KOPT-K1 (cell line): ENCODE measurements around the gene VAT1L.

Experiments
- H3K27ac ChIP-seq: fragments of 200-600 bp; sonication (generic); 2 replicates; pipeline ENCODE4 v1.5.1; 2016; ENCODE audit warnings: antibody characterized with exemption, mild to moderate bottlenecking, low read depth, low read length; ENCODE audit not compliant: poor library complexity, severe bottlenecking
- H3K36me3 ChIP-seq: fragments of 200-600 bp; sonication (generic); 2 replicates; pipeline ENCODE4 v1.5.1; 2017; ENCODE audit warnings: antibody characterized with exemption, mild to moderate bottlenecking, low read length, moderate library complexity; ENCODE audit not compliant: insufficient read depth
- H3K9me3 ChIP-seq: fragments of 200-600 bp; sonication (generic); 2 replicates; pipeline ENCODE4 v1.5.1; 2017; ENCODE audit warnings: antibody characterized with exemption, low read length, mild to moderate bottlenecking; ENCODE audit not compliant: insufficient read depth, poor library complexity, severe bottlenecking

Gene VAT1L, protein sequence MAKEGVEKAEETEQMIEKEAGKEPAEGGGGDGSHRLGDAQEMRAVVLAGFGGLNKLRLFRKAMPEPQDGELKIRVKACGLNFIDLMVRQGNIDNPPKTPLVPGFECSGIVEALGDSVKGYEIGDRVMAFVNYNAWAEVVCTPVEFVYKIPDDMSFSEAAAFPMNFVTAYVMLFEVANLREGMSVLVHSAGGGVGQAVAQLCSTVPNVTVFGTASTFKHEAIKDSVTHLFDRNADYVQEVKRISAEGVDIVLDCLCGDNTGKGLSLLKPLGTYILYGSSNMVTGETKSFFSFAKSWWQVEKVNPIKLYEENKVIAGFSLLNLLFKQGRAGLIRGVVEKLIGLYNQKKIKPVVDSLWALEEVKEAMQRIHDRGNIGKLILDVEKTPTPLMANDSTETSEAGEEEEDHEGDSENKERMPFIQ

DNA sequence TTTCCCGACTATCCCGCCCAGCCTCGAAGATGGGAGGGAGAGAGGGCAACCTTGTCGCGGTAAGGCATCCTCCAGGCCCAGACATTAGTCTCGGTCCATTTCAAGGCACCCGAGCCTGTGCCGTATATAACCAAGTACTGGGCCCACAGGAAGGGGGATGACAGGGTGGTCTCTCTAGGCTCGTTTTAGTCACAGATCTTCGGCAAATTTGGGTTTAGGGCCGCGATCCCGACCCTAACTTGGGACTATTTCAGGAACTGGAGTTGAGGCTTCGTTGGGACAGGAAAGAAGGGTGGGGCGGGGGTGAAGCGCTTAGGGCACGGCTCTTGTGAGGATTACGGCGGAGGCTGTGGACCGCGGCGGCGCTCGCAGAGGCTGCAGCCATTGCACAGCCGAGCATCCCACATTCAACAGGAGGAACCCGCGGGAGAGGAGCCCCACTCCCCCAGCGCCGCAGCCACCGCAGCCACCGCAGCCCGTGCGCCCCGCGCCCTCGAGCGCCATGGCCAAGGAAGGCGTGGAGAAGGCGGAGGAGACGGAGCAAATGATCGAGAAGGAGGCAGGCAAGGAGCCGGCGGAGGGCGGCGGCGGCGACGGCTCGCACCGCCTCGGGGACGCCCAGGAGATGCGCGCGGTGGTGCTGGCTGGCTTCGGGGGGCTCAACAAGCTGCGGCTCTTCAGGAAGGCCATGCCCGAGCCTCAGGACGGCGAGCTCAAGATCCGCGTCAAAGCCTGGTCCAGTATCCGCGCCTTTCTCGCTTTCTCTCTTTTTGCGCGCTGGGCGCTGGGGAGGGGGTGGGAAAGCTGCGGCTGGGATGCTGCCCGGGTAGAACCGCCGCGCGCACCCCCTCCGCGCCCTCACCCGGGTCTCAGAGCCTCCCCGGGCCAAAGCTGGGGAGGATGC is at the start of gene VAT1L:
VAT1L (plus strand) TSS at position 384 of the 904 bp plus-strand sequence; CDS start at position 503, 119 bp downstream.
- no peaks in the 10 kb centered on the region for H3K36me3 ChIP-seq
- H3K9me3 ChIP-seq = peaks cover 14% of the 10 kb centered on the region
- H3K27ac ChIP-seq = no peak within 1 kb of the TSS

DNA sequence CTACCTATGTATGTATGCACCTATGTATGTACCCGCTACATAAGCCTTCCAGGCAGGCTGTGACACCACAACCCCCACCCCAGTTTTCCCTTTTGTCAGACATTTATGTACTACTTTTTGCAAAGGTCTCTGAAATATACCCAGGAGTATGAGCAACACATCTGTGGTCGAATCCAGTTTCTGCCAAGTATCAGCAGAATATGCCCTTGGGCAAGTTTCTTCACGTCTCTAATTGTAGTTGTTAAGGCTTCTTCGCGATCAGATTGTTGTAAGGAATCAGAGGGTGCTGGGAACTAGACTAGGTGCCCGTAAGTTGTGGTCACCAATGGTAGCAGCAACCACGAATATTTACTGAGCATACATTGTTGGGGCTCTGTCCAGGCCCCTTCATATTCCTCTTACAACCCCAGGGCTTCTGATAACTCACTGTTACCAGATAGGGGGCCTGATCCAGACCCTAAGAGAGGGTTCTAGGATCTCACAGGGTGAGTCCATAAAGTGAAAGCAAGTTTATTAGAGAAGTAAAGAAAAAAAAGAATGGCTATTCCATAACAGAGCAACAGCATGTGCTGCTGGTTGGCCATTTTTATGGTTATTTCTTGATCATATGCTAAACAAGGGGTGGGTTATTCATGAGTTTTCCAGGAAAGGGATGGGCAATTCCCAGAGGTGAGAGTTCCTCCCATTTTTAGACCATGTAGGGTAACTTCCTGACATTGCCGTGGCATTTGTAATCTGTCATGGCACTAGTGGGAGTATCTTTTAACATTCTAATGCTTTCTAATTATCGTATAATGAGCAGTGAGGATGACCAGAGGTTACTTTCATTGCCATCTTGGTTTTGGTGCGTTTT is 49.4 kb upstream of the VAT1L start:
- no peaks in the 10 kb centered on the region for H3K36me3 ChIP-seq
- no peaks in the 10 kb centered on the region for H3K9me3 ChIP-seq
- H3K27ac ChIP-seq = no peak overlapping the region

DNA sequence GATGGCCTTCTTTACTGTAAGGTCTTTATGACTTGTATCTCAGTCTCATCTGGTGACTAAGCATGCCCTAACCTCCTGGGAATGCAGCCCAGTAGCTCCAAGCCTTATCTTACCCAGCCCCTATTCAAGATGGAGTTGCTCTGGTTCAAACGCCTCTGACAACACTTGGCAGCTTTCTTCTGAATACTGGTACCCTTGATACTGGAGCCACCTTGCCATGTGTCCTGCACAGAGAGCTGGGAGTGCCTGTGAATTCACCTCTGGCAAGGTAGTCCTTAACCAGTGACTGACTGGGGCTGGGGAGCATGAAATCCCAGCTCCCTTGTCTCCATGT is 48.8 kb upstream of the VAT1L start:
- Histone ChIP-seq H3K27ac (no peak overlapping the region), H3K9me3 (no peaks in the 10 kb centered on the region), H3K36me3 (no peaks in the 10 kb centered on the region)

DNA sequence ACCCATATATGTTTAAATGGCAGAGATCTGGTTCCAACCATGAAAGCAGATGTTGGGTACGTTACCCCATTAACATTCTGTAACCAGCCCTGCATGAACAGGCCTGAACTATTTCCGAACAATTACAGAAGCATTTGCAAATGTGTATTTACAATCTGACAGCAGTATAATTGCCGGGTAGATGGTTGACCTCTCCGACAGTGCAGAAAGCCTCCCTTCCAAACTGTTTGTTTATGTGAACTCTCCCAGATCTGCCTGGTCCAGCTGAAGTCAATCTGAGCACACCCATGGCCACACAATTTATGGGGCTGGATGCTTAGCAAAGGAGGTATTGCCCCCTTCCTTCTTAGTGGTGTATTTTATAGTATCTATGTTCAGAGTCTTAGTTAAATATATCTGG is 44.2 kb upstream of the VAT1L start:
- no peak overlapping the region for H3K27ac ChIP-seq
- no peaks in the 10 kb centered on the region for H3K9me3 ChIP-seq
- H3K36me3 ChIP-seq = no peaks in the 10 kb centered on the region

DNA sequence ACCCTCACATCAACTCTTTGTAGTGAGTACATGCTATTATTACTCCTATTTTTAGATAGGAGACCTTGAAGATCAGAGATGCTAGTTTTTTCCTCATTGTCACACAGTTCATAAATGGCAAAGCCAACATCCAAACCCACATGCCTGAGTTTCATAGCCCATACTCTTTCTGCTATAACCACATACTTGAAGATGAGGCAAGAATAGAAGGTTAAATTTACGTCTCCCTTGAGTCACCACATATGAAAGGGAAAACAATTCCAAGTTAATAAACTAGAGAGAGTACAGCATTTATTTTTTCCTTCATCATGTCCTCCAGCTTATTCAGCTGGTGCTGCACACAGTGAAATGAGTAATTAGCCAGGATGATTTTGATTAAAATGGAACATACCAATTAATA is 42.4 kb upstream of the VAT1L start:
- Histone ChIP-seq H3K9me3 (no peaks in the 10 kb centered on the region), H3K27ac (no peak overlapping the region), H3K36me3 (no peaks in the 10 kb centered on the region)

DNA sequence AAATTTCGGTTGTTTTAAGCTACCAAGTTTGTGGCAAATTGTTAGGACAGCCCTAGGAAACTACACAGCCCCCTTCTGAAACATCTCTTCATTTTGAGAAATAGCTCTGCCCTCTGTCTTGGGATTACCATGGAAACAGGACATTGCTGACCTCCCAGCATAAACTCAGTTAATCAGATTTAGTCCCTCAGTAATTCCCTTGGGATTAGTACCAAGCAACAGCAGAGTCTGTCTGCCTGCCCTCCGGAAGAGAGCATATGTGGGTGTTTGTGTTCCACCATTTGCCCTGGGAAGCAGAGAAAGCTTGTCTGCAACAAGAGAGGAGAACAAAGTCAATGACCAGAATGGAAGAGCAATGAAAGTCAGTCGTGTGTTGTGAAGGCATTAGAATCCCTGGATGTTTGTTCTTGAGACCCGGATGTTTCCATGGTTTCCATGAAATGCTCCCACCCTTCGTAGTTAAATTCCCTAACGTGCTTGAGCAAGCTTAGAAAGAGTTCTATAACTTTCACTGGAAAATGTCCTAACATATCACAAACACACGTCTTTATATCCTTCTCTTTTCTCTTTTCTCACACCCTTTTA is 39.9 kb upstream of the VAT1L start:
- Histone ChIP-seq H3K27ac (no peak overlapping the region), H3K9me3 (no peaks in the 10 kb centered on the region), H3K36me3 (no peaks in the 10 kb centered on the region)

DNA sequence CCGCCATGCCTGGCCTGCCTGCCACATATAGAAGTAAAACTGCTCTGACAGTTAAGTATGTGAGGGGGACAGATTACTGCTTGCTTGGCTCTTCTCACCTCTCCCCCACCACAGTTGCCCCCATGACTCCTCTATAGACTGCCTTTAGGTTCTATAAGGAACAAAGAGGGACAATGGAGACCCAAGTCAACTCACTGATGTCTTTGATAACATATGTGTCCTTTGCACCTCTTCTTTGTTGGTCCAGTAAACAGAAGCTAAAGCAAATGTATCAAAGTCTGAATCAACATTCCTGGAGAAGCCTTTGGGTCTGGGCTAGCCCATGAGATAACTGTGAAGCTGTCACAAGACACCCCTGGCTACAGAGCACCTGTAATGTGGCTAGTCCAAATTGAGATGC is 38.9 kb upstream of the VAT1L start:
- Histone ChIP-seq H3K9me3 (no peaks in the 10 kb centered on the region), H3K27ac (no peak overlapping the region), H3K36me3 (no peaks in the 10 kb centered on the region)

DNA sequence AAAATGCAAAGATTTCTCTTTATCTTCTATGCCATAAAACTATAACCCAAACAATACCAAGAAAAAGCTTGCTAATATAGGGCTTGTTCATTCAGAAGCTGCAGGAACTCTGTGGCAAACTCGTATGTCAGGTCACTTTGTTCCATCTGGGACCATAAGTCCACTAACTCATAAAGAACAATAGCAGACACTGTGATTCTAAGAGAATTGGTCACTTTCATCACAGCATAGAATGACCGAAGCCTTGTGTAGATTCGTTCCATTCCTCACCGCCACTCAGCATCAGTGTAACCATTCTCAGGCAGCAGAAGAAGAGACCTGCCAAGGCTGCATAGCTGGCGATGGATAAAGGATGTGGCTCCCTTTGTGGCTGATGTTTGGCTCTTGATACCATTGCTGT is 30.3 kb upstream of the VAT1L start:
- Histone ChIP-seq H3K36me3 (no peaks in the 10 kb centered on the region), H3K9me3 (no peaks in the 10 kb centered on the region), H3K27ac (no peak overlapping the region)

DNA sequence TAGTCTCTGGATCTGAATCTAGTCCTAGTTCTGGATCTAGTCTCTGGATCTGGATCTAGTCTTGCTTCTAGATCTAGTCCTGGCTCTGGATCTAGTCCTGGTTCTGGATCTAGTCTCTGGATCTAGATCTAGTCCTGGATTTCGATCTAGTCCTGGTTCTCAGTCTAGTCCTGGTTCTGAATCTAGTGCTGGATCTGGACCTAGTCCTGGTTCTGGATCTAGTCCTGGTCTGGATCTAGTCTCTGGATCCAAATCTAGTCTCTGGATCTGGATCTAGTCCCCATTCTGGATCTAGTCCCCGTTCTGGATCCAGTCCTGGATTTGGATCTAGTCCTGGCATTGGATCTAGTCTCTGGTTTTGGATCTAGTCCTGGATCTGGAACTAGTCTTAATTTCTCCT is 29.9 kb upstream of the VAT1L start:
- Histone ChIP-seq H3K27ac (no peak overlapping the region), H3K36me3 (no peaks in the 10 kb centered on the region), H3K9me3 (no peaks in the 10 kb centered on the region)

DNA sequence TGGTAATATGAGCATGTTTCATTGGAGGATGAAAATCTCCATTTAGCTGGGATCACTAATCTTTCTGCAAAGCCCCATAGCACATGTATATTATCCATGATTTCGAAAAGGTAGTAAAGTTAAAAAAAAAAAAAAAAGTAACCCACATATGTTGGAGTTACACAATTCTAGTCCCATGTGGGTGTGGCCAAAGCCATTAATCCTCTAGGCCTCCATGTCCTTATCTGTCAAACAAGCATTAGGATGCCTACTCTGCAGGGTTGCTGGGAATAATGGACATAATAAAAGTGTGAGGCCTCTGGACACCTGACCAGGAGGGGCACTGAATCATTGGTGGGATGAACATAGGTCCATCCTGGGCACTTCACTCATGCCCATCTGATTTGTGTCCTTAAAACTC is 29.2 kb upstream of the VAT1L start:
- Histone ChIP-seq H3K36me3 (no peaks in the 10 kb centered on the region), H3K27ac (no peak overlapping the region), H3K9me3 (no peaks in the 10 kb centered on the region)

DNA sequence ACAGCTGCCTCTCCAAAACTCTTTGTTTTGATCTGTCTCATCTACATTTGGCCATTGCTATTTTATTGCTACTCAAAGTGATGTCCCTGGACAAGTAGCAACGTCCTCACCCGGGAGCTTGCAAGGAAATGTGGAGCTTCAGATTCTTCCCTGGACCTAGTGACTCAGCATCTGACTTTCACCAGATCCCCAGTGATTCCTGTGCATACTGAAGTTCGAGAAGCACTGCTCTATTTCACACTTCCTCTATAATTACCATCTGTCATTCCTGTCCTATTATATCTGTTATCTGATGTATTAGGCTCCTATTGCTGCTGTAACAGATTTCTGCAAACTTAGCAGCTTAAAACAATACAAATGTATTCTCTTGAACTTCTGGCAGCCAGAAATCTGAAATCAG is 28.5 kb upstream of the VAT1L start:
- no peaks in the 10 kb centered on the region for H3K9me3 ChIP-seq
- no peaks in the 10 kb centered on the region for H3K36me3 ChIP-seq
- H3K27ac ChIP-seq = no peak overlapping the region

DNA sequence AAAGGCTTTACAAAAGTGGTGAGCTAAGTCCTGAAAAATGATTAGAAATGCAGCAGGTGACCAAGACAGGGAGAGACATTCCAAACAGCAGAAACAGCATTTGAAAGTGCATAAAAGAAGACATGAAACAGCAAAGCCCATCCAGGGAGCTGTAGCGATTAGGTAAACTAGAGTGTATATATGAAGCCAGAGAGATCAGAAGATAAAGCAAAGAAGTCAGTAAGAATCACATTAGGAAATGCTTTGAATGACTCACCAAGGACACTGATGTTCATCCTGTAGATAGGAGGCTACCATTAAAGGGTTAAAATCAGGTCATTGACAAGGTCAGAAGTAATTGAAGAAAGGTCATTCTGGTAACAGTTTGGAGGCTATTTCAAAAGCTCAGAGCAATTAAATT is 27.6 kb upstream of the VAT1L start:
- Histone ChIP-seq H3K9me3 (no peaks in the 10 kb centered on the region), H3K36me3 (no peaks in the 10 kb centered on the region), H3K27ac (no peak overlapping the region)

DNA sequence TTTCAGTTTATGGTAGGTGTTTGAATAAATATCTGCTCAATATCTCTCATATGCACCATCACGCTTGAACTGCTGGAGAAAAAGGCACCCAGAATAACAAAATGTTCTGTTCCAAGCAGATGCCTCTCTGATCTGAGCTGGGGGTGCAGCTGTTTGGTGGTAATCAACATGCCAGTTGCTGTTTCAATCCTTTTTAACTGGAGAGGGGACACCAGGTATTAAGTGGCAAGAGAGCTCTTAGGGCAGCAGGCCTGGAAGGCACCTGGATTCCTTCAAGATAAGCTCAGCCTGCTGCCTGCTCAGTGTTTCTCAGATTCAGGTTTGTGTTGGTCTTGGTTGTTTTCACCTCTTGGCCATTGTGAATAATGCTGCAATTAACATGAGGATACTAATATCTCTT is 27.2 kb upstream of the VAT1L start:
- Histone ChIP-seq H3K36me3 (no peaks in the 10 kb centered on the region), H3K9me3 (no peaks in the 10 kb centered on the region), H3K27ac (no peak overlapping the region)

DNA sequence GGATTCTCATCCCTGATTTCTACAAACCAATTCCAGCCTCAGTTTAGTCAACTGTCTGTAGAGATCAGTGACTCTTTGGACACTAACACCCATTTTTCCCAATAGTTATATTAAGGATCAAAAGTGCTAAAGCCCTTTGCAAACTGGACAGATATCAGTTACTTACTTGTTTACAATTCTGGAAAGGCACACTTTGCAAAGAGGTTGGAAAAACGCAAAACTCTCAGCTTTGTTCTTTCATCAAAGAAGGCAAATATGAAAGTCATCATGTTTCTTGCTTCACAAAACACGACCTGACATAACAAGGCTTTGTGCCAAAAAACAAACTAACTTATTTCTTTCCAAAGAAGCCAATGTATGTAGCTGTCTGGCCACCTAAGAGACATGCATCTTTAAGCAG is 26.1 kb upstream of the VAT1L start:
- no peaks in the 10 kb centered on the region for H3K9me3 ChIP-seq
- H3K36me3 ChIP-seq = no peaks in the 10 kb centered on the region
- H3K27ac ChIP-seq = no peak overlapping the region

DNA sequence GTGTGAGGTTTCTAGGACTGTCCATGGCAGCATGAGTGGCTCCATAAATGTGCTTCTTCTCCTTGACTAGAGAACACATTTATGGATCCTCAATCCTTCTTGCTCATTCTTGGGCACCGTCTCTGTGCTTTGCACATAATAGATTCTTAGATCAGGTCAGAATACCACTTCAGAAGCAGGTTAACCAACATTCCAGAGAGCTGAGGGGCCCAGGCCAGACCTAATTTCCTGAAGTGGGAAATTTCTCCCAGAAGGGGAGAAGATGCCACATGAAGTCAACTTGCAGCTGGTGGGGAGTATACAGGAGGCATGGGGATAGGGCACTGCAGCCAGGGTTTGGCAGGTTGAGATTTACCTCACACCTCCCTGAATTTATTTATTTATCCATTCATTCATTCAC is 24.4 kb upstream of the VAT1L start:
- Histone ChIP-seq H3K36me3 (no peaks in the 10 kb centered on the region), H3K9me3 (no peaks in the 10 kb centered on the region), H3K27ac (no peak overlapping the region)
